VCaP (cell line): ENCODE results near the gene COL4A6.

Source experiments
- H3K27ac ChIP-seq: fragments of 450-650 bp; 2 replicates; pipeline ENCODE4 v1.5.1; 2017
- CTCF ChIP-seq: fragments of 450-650 bp; conservative IDR thresholded peaks from 2 replicates; pipeline ENCODE4 v1.5.1; 2017; ENCODE audit warnings: mild to moderate bottlenecking, moderate library complexity

The COL4A6 gene

DNA sequence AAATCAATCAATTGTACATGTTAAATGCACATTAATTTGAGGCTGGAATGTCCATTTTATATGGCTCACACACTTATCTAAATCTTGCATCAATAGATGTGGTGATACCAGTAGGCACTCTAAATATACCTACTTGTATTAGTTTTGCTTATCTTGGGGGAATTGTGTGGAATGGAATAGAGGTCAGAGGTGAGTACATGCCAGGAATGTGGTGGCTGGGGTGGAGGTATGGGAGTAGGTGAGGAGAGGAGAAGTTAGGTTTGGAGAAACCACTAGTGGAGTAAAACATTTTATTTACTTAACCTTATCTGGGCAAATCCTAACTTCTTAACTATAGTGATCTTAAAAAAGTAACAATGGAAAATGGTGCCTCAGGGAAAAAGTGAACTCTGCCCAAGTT is 183.6 kb downstream of the COL4A6 start:
- no peak overlapping the region for H3K27ac ChIP-seq
- TF ChIP-seq CTCF, result no peak

GRCh38 chrX:108250654-108251579 is 187.3 kb downstream of the COL4A6 start:
- no peak overlapping the region for H3K27ac ChIP-seq
- TF ChIP-seq CTCF, result no peak

DNA sequence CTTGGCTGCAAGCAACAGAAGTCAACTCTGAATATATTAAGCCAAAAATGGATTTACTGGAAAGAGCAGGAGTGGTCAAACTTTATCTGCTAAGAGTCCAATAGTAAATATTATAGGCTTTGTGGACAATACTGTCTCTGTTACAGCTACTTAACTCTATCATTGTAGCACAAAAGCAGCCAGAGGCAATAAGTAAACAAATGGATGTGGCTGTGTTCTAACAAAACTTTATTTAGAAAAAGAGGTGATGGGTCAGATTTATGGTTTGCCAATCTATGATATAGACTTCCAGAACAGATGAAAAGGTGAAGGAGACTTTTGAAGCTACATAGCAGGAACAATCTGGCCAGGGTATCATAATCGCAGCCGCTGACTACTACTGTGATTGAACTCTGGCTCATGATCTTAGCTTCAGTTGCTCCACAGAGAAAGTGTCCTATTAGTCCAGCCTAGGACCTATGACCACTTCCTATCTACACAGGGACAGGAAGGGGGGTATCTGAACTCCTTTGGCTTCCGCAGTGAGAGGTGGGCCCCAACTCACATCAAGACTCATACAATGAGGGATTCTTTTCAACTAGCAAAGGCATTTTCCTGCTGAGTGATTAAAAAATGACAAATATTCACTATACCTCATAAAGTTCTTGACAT is 191.8 kb downstream of the COL4A6 start:
- TF ChIP-seq CTCF, result no peak
- no peak overlapping the region for H3K27ac ChIP-seq

DNA sequence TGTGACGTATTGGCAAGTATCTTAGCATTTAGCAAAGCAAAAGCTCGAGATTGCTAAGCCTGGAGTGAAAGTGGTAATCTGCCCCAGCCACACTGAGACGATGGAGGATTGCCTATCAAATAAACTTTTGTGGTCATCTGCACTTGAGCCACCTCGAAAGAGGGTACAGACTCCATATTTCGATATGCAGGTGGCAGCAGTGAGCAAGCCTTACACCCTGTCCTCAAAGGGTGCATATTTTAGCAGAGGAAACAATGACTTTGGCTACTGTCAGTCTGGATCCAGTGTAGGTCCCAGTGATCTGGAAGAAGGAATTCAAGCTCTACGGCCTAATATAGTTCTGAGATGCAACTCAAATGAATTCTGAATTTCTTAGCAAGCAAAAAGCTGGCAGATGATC is 192.8 kb downstream of the COL4A6 start:
- no peak for TF ChIP-seq CTCF
- H3K27ac ChIP-seq, result no peak overlapping the region

- no peak for TF ChIP-seq CTCF
- H3K27ac ChIP-seq, result peak overlapping the region; percentile 26; the same call in 1 of the 2 replicates
Measured at GRCh38 chrX:108235986-108236385, 202.2 kb downstream of the COL4A6 start.

- no peak overlapping the region for H3K27ac ChIP-seq
- TF ChIP-seq CTCF, result no peak
Measured at GRCh38 chrX:108230574-108230973, 207.6 kb downstream of the COL4A6 start.
